ENCODE results near the gene CDC42BPB. TPM values are rescaled to one million over a fixed set of nuclear protein-coding genes. Genes with fewer than 3 reads are reported as not detected.

CDC42BPB gene, protein sequence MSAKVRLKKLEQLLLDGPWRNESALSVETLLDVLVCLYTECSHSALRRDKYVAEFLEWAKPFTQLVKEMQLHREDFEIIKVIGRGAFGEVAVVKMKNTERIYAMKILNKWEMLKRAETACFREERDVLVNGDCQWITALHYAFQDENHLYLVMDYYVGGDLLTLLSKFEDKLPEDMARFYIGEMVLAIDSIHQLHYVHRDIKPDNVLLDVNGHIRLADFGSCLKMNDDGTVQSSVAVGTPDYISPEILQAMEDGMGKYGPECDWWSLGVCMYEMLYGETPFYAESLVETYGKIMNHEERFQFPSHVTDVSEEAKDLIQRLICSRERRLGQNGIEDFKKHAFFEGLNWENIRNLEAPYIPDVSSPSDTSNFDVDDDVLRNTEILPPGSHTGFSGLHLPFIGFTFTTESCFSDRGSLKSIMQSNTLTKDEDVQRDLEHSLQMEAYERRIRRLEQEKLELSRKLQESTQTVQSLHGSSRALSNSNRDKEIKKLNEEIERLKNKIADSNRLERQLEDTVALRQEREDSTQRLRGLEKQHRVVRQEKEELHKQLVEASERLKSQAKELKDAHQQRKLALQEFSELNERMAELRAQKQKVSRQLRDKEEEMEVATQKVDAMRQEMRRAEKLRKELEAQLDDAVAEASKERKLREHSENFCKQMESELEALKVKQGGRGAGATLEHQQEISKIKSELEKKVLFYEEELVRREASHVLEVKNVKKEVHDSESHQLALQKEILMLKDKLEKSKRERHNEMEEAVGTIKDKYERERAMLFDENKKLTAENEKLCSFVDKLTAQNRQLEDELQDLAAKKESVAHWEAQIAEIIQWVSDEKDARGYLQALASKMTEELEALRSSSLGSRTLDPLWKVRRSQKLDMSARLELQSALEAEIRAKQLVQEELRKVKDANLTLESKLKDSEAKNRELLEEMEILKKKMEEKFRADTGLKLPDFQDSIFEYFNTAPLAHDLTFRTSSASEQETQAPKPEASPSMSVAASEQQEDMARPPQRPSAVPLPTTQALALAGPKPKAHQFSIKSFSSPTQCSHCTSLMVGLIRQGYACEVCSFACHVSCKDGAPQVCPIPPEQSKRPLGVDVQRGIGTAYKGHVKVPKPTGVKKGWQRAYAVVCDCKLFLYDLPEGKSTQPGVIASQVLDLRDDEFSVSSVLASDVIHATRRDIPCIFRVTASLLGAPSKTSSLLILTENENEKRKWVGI (N-terminal part only)
- total RNA-seq, result 89.3 and 127 TPM in 2 replicates

DNA sequence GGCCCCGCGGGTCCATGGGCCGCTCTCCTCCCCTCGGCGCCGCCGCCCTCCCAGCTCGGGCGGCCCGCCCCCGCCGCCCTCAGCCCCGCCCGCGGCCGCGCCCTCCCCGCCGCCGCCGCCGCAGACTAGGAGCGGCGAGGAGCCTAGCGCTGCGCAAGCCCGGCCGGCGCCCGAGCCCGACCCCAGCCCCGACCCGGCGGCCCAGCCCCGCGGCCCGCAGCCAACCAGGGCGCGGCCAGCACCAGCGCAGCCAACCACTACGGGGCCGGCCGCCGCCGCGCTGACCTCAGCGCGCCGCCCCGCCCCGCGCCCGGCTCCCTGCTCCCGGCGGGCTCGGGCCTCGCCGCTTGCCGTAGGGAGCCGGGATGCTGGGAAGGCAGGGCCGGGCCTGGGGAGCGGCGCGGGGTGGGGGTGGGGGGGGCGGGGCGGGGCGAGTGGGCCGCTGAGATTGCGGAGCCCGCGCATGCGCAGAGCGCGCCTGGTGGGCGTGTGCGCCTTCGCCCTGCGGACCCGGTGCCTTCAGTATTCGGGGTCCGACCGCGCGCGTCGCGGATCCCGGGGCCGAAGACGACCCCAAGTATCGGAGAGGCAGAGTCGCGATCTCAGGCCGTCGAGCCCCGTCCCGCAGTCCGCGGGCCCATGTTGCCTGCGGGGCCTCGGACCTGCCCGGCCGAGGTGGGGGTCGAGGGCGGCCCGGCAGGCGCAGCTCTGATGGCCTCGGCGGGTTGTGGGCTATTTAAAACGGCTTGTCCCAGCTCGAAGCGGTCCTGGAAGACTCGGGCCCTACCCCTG is at the start of gene CDC42BPB:
TSS of gene CDC42BPB (minus strand) at position 178 of the 792 bp plus-strand sequence. CDS start 376 bp downstream, outside the sequence.
- peak; percentile 71 to 94 for DNase-seq (ENCODE audit: low read depth in 2 of 2)

DNA sequence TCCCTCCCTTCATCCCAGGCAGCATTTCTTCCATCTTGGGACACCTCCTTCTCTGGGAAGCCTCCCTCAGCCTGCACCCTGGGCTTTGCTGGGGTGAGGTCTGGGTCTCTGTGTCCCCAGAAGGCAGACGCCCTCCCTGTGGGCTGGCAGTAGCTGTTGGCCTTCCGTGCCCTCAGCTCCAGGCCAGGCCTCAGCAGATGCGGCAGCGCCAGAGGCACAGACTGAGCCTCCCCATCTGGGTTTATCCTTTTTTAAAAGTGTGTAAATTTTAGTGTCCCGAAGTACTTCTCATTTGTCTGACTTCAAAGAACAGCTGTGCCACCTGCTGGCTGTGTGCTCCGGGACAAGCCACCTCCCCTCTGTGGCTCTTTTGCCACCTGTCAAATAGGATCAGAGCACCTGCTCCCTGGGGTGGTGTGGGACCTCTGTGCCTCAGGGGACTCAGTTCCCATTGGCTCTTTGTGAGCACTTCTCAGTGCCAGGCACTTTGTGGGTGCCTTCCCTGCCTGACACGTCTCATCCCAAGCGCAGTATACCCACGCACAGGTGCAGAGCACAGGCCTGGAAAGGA is 48.3 kb upstream of the CDC42BPB start:
- no peak for DNase-seq (ENCODE audit: low read depth in 2 of 2)

DNA sequence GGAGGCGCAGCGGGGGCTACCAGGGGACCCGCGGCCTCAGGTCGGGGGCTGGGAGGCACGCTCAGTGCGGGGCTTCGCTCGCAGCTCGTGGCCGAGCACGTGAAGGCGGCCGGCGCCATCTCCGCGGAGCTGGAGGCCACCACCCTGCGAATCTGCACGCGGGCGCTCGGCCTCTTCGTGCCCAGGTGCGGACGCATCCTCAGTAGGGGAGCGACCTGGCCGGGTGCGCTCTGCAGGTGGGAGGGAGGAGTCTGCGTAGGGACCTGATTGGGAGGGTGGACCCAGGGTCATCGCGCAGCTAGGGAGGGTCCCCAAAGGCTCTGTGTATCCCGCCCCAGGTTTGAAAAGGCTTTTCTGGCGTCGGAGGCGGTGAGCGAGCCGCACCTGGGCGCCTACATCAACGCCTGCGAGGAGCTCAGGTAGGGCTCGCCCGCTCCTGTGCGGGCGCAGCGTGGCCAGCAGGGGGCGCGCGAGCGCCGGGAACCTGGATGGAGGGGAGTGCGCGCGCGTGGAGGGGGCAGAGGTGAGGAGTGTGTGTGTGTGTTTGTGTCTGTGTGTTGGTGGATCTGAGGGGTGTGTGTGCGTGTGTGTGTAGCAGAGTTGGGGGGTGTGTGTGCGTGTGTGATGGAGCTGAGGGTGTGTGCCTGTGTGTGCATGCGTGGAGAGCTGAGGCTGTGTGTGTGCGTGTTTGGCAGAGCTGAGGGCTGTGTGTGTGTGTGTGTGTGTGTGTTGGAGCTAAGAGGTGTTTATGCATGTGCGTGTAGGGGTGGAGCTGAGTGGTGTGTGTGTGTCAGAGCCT is 47.5 kb upstream of the CDC42BPB start:
- DNase-seq (ENCODE audit: low read depth in 2 of 2), result peak in 1 of 2 donors; percentile 45

DNA sequence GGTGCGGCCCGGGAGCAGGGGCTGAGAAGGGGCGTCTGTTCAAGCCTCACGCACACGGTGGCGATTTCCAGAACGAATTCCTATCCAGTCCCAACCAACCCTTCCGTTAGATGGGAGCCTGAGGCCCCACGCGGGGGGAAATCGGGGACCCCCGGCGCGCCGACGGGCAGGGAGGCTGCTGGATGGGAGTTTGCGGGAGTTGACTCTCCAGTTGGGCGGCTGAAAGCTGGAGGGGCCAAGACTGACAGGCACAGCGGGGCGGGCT is 47.0 kb upstream of the CDC42BPB start:
- no peak for DNase-seq (ENCODE audit: low read depth in 2 of 2)

DNA sequence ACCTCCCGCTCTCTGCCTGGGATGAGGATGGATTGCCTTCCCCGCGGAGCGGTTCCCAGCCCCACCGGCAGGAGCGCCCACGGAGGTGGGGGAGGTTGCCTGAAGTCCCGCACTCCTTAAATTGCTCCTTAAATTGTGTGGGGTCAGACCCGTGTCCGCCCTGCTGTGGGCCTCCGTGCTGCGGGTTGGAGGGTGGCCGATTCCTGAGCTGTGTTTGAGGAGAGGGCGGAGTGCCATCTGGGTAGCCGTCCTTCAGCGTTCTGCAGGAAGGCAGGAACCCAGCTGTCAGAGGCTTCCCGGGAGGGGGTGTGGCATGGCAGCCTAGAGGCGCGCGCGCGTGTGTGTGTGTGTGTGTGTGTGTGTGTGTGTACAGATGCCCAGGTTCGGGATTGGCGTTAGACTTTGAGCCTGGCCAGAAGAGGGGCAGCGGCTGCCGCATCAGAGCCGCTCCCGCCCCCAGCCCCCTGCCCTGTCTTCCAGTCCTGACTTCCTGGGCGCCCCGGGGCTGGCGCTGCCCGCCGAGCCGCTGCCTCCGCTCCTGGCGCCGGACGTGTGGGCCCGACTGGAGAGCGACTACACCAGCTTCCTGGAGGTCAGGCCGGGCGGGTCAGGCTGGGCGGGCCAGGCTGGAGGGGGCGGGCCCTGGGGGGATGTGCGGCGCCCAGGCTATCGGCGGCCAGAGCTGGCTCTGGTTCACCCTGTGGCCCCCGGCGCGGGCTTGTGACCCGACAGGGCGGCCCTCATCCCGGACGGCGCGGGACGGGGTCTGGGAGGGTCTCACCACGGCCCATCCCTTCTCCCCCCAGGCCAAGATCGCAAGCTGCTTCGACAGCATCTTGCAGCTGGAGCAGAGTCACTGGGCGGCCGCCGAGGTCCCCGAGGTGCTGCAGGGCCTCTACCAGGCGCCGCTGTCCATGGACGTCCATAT is 46.4 kb upstream of the CDC42BPB start:
- DNase-seq (ENCODE audit: low read depth in 2 of 2), result peak in 1 of 2 donors; percentile 25

DNA sequence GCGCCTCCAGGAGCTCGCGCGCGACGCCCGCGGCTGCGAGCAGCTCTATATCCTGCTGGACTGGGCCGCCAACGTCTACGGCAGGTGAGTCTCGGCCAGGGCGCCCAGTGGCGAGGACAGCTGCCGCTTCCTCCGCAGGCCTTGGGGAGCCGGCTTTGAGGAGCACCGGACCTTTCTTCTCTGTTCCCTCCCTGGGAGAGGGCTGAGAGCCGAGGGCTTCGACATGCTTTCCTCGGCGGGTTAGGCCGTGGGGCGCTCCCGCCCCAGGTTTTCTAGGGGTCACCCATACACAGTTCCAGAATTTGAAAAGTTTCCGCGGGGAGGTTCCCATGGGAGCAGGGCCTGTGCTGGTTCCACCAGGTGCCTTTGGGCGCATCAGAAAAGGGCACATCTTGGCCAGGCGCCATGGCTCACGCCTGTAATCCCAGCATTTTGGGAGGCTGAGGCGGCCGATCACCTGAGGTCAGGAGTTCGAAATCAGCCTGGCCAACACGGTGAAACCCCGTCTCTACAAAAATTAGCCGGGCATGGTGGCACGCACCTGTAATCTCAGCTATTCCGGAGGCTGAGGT is 45.4 kb upstream of the CDC42BPB start:
- DNase-seq (ENCODE audit: low read depth in 2 of 2), result no peak

DNA sequence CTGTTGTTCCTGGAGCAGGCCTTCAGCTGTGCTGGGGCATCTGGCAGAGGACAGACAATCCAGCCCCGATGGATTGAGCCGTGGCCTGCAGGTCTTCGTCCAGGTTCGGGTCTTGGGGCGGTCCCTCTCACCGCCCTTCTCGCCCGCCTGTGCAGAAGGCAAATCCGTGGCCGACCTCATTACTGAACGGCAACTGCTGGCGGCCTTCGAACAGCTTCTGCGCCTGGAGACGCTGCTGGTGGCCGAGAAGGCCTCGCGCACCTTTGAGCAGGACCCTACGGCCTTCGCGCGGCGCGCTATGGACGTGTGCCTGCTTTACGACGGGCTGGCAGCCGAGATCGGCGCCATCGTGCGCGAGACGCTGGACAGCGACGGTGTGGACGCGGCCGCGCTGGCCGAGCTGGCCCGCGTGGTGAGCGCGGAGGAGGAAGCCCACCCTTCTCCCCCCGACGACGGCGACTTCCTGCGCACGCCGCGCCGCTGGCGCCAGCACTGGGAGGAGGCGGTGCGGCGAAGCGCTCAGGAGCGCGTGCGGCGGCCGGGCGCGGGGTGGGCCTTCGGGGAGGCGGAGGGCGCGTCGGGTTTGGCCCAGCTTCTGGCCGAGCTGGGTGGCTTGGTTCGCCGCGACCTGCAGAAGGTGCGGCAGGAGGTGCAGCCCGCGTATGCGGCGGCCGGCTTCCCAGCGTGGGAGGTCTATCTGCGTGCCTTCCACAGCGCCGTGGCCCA is 44.8 kb upstream of the CDC42BPB start:
- DNase-seq (ENCODE audit: low read depth in 2 of 2), result peak in 1 of 2 donors; percentile 46

DNA sequence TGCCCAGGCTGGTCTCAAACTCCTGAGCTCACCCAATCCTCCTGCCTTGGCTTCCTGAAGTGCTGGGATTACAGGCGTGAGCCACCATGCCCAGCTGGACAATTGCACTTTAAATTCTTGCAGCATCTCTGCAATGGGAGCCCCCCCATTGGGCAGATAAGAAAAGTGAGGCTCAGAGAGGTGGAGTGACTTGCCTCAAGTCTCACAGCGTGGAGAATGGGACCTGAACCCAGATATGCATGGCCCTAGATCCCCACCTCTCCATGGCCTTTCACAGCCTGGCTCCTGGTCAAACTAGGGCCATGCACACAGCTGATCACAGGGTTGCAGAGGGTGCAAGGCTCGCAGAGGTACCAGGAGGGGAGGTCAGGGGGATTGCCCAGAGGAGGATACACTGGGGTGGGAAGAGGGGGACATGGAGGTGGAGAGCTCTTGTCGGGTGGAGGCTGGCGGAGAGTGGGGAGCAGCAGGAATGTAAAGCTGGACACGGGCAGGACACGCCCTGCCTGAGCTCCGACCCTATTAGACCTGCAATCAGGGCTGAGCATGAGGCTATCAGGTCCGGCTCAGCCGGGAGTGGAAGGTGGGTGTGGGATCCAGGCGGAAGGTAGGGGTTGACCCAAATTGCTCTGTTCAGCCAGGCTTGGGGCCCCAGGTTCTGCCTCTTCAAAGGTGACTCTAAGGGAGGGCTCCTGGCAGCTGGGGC is 44.1 kb upstream of the CDC42BPB start:
- no peak for DNase-seq (ENCODE audit: low read depth in 2 of 2)

DNA sequence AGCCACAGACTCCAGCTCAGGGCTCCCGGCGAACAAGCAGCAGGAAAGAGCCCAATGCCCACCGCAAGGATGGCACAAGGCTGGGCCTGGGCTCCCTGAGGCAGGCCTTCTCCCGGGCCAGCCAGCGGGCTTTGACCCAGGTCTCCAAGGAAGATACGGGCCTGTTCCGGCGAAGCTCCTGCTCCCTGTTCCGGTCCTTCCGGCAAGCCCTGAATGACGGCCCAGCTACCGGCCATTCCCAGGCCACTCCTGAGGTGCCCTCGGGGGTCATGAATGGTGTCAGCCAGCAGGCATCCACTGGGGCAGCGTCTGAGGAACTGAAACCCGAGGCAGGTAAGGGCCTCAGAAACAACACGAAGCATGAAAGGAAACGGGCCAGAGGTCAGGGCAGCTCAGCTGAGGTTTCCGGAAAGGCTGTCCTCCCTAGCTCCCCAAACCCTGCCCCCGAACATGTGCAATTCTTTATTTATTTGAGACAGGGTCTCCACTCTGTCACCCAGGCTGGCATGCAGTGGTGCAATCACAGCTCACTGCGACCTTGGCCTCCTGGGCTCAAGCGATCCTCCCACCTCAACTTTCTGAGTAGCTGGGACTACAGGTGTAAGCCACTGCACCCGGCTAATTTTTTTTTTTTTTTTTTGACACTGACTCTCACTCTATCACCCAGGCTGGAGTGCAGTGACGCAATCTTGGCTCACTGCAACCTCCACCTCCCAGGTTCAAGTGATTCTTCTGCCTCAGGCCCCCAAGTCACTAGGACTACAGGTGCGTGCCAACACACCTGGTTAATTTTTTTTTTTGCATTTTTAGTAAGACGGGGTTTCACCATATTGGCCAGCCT is 43.2 kb upstream of the CDC42BPB start:
- no peak for DNase-seq (ENCODE audit: low read depth in 2 of 2)

DNA sequence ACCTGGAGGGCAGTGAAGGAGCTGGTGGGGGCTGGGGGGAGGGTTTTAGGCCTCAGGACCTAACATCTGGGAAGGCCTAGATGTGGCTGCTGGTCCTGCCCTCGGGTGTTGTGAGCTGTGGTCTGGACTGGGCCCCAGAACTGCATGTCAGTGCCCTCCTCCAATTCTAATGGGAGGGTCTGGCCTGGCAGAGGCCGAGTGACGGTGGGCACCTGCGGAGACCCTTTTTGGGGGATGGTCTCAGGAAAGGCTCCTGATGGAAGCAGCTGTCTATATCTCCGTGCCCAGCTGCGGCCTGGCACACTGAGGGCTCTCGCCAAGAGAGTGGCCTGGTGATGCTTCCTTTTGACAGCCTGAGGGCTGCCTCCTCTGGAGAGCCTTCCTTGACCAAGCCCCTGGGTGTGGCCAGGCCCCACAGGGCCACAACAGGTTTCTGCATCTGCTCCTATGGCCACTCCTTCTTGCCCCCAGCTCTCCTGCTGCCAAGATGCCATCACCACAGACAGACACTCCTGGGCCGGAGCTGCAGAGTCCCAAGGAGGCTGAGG is 42.5 kb upstream of the CDC42BPB start:
- DNase-seq (ENCODE audit: low read depth in 2 of 2), result no peak

DNA sequence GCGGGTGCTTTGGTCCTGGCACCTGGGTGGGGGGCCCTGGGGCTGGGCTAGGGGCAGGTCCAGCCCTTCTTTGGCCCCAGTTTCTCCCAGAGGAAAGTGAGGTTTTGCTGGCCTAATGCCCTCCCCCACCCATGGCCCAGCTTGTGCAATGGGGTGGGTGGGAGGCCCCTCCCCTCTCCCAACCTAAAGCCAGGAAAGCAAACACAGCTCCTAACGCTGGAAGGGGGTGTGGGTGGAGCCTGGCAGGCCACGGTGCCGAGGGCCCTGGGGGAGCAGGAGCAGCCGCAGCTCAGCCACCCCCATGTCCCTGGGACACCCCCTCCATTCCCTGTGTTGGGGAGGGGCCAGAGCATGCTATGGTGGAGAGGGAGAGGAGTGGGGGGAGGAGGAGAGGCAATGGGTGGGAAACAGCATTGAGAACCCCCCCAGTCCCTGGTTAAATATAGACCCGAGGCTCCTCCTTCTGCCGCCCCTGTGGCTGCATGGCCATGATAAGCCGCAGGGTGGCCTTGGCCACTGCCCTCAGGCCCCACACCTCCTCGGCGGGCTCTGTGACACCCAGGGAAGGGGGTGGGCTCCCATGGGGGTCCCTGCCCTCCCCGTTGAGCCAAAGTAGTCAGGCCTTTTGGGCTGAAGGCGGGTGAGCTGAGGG is 41.9 kb upstream of the CDC42BPB start:
- DNase-seq (ENCODE audit: low read depth in 2 of 2), result no peak

DNA sequence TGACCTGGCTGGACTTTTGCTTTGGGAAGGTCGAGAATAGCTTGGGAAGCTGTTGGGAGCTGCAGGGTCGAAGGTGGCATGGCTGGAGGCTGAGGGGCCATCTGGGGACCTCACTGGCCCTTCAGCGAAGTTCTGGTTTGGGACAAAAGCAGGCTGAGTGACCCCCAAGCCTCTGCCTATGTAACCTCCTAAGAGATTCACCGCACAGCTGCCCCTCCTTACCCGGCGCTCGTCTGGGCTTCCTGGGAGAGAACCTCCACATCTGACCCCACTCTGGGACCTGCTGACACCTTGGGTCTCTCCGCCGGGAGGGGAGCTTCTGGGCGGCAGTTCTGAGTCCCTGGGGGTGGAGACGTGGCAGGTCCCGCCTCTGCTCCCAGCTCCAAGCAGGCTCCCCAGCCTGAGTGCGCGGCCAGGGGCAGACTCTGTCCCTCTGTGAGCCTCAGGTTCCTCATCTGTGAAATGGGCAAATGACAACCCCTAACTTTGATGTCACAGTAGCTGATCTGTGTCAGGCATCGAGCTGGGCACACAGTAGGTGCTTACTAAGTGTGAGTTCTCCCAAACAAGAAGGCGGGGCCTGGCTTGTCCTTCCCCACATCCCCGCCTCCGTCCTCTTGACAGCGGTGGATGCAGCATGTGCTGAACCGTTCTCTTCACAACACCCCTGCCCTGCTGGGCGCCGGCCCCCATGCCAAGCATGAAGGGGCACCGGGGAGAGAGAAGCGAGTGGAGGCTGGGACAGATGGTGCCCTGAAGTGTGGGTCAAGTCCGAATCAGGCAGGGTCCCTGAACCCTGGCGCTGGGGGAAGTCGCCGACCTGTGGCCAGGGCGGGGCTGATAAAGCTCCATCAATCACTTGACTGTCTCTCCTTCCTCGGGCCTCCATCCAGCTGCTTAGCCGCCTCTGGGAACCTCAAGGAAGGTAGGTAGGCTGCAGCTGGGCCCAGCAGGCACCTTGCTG is 40.9 kb upstream of the CDC42BPB start:
- DNase-seq (ENCODE audit: low read depth in 2 of 2), result no peak

DNA sequence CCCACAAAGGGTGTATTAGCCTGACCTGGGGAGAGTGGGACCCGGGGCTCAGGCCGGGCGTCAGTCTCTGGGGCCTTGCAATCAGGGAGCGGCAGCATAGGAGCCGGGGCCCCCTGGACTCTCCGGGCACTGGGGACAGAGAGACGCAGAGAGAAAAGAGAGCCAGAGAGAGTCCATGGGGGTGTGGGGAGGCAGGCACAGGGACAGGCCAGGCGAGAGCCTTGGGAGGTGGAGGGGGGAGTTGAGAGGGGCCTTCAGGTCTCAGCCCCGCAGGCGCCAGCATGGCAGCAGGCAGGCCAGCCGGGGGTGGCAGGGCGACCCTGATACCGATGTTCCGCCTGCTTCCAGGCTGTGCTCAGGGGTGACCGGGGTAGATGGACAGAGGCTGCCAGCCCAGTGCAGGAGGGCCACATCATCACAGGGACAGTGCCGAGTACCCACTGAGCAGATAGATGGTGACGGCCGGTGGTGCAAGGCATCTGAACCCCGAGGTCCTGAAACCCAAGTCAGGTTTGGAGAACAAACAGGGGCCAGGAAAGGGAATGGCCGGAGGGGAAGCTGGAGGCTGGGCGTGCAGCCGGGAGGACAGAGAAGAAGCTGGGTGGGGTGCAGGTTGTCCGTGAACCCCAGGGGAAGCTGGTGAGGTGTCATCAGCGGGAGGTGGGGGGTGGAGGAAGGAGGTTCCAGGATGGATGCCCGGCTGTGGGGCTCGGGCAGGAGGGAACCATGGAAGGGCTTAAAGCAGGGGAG is 40.1 kb upstream of the CDC42BPB start:
- DNase-seq (ENCODE audit: low read depth in 2 of 2), result no peak

DNA sequence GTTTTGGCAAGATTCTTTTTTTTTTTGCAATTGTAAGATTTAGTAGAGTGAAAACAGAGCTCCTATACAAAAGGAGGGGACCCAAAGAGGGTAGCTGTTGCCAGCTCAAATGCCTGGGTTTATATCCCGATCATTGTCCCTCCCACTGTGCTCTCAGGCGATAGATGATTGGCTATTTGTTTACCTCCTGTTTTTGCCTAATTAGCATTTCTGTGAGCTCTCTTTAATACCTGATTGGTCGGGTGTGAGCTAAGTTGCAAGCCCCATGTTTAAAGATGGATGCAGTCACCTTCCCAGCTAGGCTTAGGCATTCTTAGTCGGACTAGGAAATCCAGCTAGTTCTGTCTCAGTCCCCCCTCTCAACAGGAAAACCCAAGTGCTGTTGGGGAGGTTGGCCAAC is 39.0 kb upstream of the CDC42BPB start:
- DNase-seq (ENCODE audit: low read depth in 2 of 2), result no peak
